HepG2 (cell line): ENCODE results near the gene GRAMD2A. TPM values are rescaled to one million over a fixed set of nuclear protein-coding genes. Genes with fewer than 3 reads are reported as not detected.
A peak's percentile ranks its signal among the peaks of the same experiment; 100 is the strongest.

Experiments used
- AKAP8 ChIP-seq: sonication (generic); formaldehyde crosslinking; IDR thresholded peaks from 2 replicates; pipeline ENCODE4 v1.5.1; 2020; ENCODE audit warnings: mild to moderate bottlenecking, missing genetic modification reagents
- FIP1L1 ChIP-seq: fragments of 200-400 bp; formaldehyde crosslinking; IDR thresholded peaks from 2 replicates; pipeline ENCODE4 v1.6.1; 2018; ENCODE audit warnings: low read depth, mild to moderate bottlenecking, low read length, moderate library complexity, borderline replicate concordance; ENCODE audit not compliant: insufficient read depth
- FOSL2 ChIP-seq: sonication (generic); formaldehyde crosslinking; IDR thresholded peaks from 2 replicates; pipeline ENCODE4 v1.4.0; 2020; ENCODE audit warnings: missing genetic modification reagents
- FOXC1 ChIP-seq: sonication (generic); formaldehyde crosslinking; IDR thresholded peaks from 2 replicates; pipeline ENCODE4 v1.8.0; 2022; ENCODE audit warnings: mild to moderate bottlenecking, missing genetic modification reagents, borderline replicate concordance
- FOXM1 ChIP-seq: sonication (generic); formaldehyde crosslinking; IDR thresholded peaks from 2 replicates; pipeline ENCODE4 v1.5.0; 2020; ENCODE audit warnings: missing genetic modification reagents
- HNRNPL ChIP-seq: fragments of 200-400 bp; formaldehyde crosslinking; IDR thresholded peaks from 2 replicates; pipeline ENCODE4 v1.6.1; 2017; ENCODE audit warnings: mild to moderate bottlenecking, low read depth, low read length
- JDP2 ChIP-seq: sonication (generic); formaldehyde crosslinking; IDR thresholded peaks from 2 replicates; pipeline ENCODE4 v1.8.1; 2022; ENCODE audit warnings: missing genetic modification reagents, borderline replicate concordance
- KLF11 ChIP-seq: IDR thresholded peaks from 2 replicates; pipeline ENCODE4 v1.6.1; 2016; ENCODE audit warnings: missing compliant biosample characterization
- MAF1 ChIP-seq: sonication (generic); formaldehyde crosslinking; IDR thresholded peaks from 2 replicates; pipeline ENCODE4 v1.5.0; 2020; ENCODE audit warnings: missing genetic modification reagents, borderline replicate concordance
- NFKB2 ChIP-seq: sonication (generic); formaldehyde crosslinking; IDR thresholded peaks from 2 replicates; pipeline ENCODE4 v1.4.0; 2020; ENCODE audit warnings: missing genetic modification reagents, borderline replicate concordance
- POLR2A ChIP-seq, 2 experiments: IDR thresholded peaks; 2 replicates each; pipeline ENCODE4 v1.6.1; 2011; ENCODE audit warnings: low read depth in 2 of 2, low read length in 2 of 2, mild to moderate bottlenecking in 1 of 2, moderate library complexity in 1 of 2; ENCODE audit not compliant: insufficient read depth in 1 of 2
- POLR2G ChIP-seq: fragments of 200-400 bp; formaldehyde crosslinking; IDR thresholded peaks from 2 replicates; pipeline ENCODE4 v1.6.1; 2018; ENCODE audit warnings: mild to moderate bottlenecking, low read depth, low read length, moderate library complexity
- RBM22 ChIP-seq: fragments of 200-400 bp; formaldehyde crosslinking; optimal IDR thresholded peaks from 2 replicates; pipeline ENCODE3; 2017; ENCODE audit warnings: mild to moderate bottlenecking, low read length, moderate library complexity
- SRSF1 ChIP-seq: fragments of 200-400 bp; formaldehyde crosslinking; optimal IDR thresholded peaks from 2 replicates; pipeline ENCODE3; 2017; ENCODE audit warnings: mild to moderate bottlenecking, low read depth, low read length, moderate library complexity
- ZFAT ChIP-seq: sonication (generic); formaldehyde crosslinking; conservative IDR thresholded peaks from 2 replicates; pipeline ENCODE4 v1.8.1; 2023; ENCODE audit warnings: missing genetic modification reagents, inconsistent platforms
- ZNF256 ChIP-seq: sonication (generic); formaldehyde crosslinking; conservative IDR thresholded peaks from 2 replicates; pipeline ENCODE4 v1.4.0; 2020; ENCODE audit warnings: missing genetic modification reagents
- ZNF30 ChIP-seq: sonication (generic); formaldehyde crosslinking; IDR thresholded peaks from 2 replicates; pipeline ENCODE4 v1.5.0; 2020; ENCODE audit warnings: mild to moderate bottlenecking, missing genetic modification reagents
- ZNF556 ChIP-seq: sonication (generic); formaldehyde crosslinking; IDR thresholded peaks from 2 replicates; pipeline ENCODE4 v1.4.0; 2020; ENCODE audit warnings: mild to moderate bottlenecking, missing genetic modification reagents, borderline replicate concordance
- ZNF557 ChIP-seq: sonication (generic); formaldehyde crosslinking; IDR thresholded peaks from 2 replicates; pipeline ENCODE4 v1.4.0; 2020; ENCODE audit warnings: missing genetic modification reagents
- ZNF577 ChIP-seq: sonication (generic); formaldehyde crosslinking; IDR thresholded peaks from 2 replicates; pipeline ENCODE4 v1.4.0; 2020; ENCODE audit warnings: mild to moderate bottlenecking, low read depth, missing genetic modification reagents, borderline replicate concordance
- polyA plus RNA-seq, 8 experiments: library from polyadenylated mRNA; depleted of rRNA in 3 of 8; stranded (reverse) in 7 of 8; unstranded in 1 of 8; fragments of >200 nt; fragmentation: Illumina TruSeq in 4 of 8; extraction: Trizol in 4 of 8; gene quantifications; 2 replicates each; pipeline versions ENCODE4 v1.2.1 to v1.2.3, GENCODE V29; 2011 to 2016; ENCODE audit warnings: low read depth in 4 of 8, missing spikeins in 1 of 8, mixed read lengths in 1 of 8; ENCODE audit not compliant: insufficient read depth in 1 of 8
- total RNA-seq, 5 experiments: library from RNA; depleted of rRNA; stranded (reverse); fragments of >200 nt; fragmentation: Illumina TruSeq; extraction: Trizol; gene quantifications; 2 replicates each; pipeline ENCODE4 v1.2.3, GENCODE V29; 2016; ENCODE audit warnings: low read depth in 1 of 5
- TF ChIP-seq, protein P1 (sequence below): sonication (generic); formaldehyde crosslinking; conservative IDR thresholded peaks from 2 replicates; pipeline ENCODE4 v1.8.0; 2022; ENCODE audit warnings: missing genetic modification reagents
- TF ChIP-seq, protein P2 (sequence below): sonication (generic); formaldehyde crosslinking; conservative IDR thresholded peaks from 2 replicates; pipeline ENCODE4 v1.5.0; 2020; ENCODE audit warnings: missing genetic modification reagents
- TF ChIP-seq, protein P3 (sequence below): sonication (generic); formaldehyde crosslinking; IDR thresholded peaks from 2 replicates; pipeline ENCODE4 v1.8.1; 2023; ENCODE audit warnings: mild to moderate bottlenecking, missing genetic modification reagents, borderline replicate concordance
- TF ChIP-seq, protein P4 (sequence below): sonication (generic); formaldehyde crosslinking; IDR thresholded peaks from 2 replicates; pipeline ENCODE4 v1.5.0; 2020; ENCODE audit warnings: mild to moderate bottlenecking, missing genetic modification reagents

The GRAMD2A gene
- total and polyA plus RNA-seq, 2 of the 13 experiments (the other 11 are each of a cell fraction or from before 2014, with no cell fraction given): 0.04 TPM; not detected in 1

DNA sequence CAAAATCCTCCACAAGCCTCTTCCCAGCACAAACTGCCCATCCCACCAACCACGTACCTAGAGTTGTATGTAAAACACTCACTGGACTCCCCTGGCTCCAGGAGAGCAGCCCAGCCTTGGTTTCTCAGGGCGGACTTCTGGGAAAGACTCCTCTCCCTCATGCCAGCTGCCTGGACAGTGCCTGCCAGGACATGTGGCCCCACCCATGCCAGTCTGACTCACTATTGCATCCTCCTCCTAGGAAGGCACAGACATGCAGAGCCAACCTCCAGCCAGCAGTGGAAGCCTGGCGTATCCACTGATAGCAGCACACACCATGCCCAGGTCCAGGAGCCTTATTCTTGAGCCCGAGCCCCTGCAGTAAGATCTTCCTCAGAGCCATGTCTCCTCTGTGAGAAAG is 24.8 kb upstream of the GRAMD2A start (continued):
- TF ChIP-seq, protein P1, sequence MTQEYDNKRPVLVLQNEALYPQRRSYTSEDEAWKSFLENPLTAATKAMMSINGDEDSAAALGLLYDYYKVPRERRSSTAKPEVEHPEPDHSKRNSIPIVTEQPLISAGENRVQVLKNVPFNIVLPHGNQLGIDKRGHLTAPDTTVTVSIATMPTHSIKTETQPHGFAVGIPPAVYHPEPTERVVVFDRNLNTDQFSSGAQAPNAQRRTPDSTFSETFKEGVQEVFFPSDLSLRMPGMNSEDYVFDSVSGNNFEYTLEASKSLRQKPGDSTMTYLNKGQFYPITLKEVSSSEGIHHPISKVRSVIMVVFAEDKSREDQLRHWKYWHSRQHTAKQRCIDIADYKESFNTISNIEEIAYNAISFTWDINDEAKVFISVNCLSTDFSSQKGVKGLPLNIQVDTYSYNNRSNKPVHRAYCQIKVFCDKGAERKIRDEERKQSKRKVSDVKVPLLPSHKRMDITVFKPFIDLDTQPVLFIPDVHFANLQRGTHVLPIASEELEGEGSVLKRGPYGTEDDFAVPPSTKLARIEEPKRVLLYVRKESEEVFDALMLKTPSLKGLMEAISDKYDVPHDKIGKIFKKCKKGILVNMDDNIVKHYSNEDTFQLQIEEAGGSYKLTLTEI (CRISPR knock-in tag): no peak
- no peak for TF ChIP-seq FIP1L1
- TF ChIP-seq FOXM1: no peak
- no peak for TF ChIP-seq ZFAT
- peak; percentile 88 for TF ChIP-seq RBM22
- TF ChIP-seq AKAP8 (CRISPR knock-in tag): no peak
- TF ChIP-seq, protein P2, sequence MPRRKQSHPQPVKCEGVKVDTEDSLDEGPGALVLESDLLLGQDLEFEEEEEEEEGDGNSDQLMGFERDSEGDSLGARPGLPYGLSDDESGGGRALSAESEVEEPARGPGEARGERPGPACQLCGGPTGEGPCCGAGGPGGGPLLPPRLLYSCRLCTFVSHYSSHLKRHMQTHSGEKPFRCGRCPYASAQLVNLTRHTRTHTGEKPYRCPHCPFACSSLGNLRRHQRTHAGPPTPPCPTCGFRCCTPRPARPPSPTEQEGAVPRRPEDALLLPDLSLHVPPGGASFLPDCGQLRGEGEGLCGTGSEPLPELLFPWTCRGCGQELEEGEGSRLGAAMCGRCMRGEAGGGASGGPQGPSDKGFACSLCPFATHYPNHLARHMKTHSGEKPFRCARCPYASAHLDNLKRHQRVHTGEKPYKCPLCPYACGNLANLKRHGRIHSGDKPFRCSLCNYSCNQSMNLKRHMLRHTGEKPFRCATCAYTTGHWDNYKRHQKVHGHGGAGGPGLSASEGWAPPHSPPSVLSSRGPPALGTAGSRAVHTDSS: no peak
- no peak for TF ChIP-seq ZNF256 (CRISPR knock-in tag)
- no peak for TF ChIP-seq NFKB2 (CRISPR knock-in tag)
- TF ChIP-seq JDP2: no peak
- TF ChIP-seq FOSL2 (CRISPR knock-in tag): 0 out of 2 replicates have a peak, but pooled peaks have one; percentile 10
- peak in 1 of 2 experiments; percentile 51; a peak in 1 of 4 replicates for TF ChIP-seq POLR2A (IDR thresholded peaks at IDR 0.05; ENCODE audit: insufficient read depth in 1 of 2, low read depth in 2 of 2, low read length in 2 of 2)
- no peak for TF ChIP-seq KLF11 (CRISPR knock-in tag)
- TF ChIP-seq, protein P3, sequence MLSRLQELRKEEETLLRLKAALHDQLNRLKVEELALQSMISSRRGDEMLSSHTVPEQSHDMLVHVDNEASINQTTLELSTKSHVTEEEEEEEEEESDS (CRISPR knock-in tag): no peak
- no peak for TF ChIP-seq ZNF557
- no peak for TF ChIP-seq FOXC1 (CRISPR knock-in tag)
- 0 out of 2 replicates have a peak, but pooled peaks have one; percentile 9 for TF ChIP-seq POLR2G
- no peak for TF ChIP-seq MAF1 (CRISPR knock-in tag)
- no peak for TF ChIP-seq ZNF556
- no peak for TF ChIP-seq ZNF30 (CRISPR knock-in tag)
- TF ChIP-seq ZNF577: no peak
- 0 out of 2 replicates have a peak, but pooled peaks have one; percentile 23 for TF ChIP-seq HNRNPL
- TF ChIP-seq, protein P4, sequence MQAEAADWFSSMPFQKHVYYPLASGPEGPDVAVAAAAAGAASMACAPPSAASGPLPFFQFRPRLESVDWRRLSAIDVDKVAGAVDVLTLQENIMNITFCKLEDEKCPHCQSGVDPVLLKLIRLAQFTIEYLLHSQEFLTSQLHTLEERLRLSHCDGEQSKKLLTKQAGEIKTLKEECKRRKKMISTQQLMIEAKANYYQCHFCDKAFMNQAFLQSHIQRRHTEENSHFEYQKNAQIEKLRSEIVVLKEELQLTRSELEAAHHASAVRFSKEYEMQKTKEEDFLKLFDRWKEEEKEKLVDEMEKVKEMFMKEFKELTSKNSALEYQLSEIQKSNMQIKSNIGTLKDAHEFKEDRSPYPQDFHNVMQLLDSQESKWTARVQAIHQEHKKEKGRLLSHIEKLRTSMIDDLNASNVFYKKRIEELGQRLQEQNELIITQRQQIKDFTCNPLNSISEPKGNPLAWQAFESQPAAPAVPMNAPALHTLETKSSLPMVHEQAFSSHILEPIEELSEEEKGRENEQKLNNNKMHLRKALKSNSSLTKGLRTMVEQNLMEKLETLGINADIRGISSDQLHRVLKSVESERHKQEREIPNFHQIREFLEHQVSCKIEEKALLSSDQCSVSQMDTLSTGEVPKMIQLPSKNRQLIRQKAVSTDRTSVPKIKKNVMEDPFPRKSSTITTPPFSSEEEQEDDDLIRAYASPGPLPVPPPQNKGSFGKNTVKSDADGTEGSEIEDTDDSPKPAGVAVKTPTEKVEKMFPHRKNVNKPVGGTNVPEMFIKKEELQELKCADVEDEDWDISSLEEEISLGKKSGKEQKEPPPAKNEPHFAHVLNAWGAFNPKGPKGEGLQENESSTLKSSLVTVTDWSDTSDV: no peak
- TF ChIP-seq SRSF1: no peak
